HepG2 (cell line): Measurements from ENCODE around the gene DOCK2. TPM values are rescaled to one million over a fixed set of nuclear protein-coding genes. Genes with fewer than 3 reads are reported as not detected.

Source experiments
- ARID4A ChIP-seq: sonication (generic); formaldehyde crosslinking; IDR thresholded peaks from 2 replicates; pipeline ENCODE4 v1.5.0; 2020; ENCODE audit warnings: mild to moderate bottlenecking, missing genetic modification reagents, borderline replicate concordance
- HBP1 ChIP-seq: IDR thresholded peaks from 2 replicates; pipeline ENCODE4 v1.6.1; 2016; ENCODE audit warnings: low read depth, control low read depth
- HOXD1 ChIP-seq: sonication (generic); formaldehyde crosslinking; IDR thresholded peaks from 2 replicates; pipeline ENCODE4 v1.5.0; 2020; ENCODE audit warnings: missing genetic modification reagents
- IKZF5 ChIP-seq: IDR thresholded peaks from 2 replicates; pipeline ENCODE4 v1.6.1; 2018; ENCODE audit warnings: missing genetic modification reagents, mild to moderate bottlenecking, missing compliant biosample characterization
- IRX3 ChIP-seq: sonication (generic); formaldehyde crosslinking; IDR thresholded peaks from 2 replicates; pipeline ENCODE4 v1.8.1; 2023; ENCODE audit warnings: mild to moderate bottlenecking, low read depth, missing genetic modification reagents, borderline replicate concordance
- PCBP1 ChIP-seq: fragments of 200-400 bp; formaldehyde crosslinking; IDR thresholded peaks from 2 replicates; pipeline ENCODE4 v1.6.1; 2017; ENCODE audit warnings: mild to moderate bottlenecking, low read depth, low read length, borderline replicate concordance
- ZNF512 ChIP-seq: sonication (generic); formaldehyde crosslinking; IDR thresholded peaks from 2 replicates; pipeline ENCODE4 v1.4.0; 2020; ENCODE audit warnings: mild to moderate bottlenecking, missing genetic modification reagents
- polyA plus RNA-seq, 8 experiments: library from polyadenylated mRNA; depleted of rRNA in 3 of 8; stranded (reverse) in 7 of 8; unstranded in 1 of 8; fragments of >200 nt; fragmentation: Illumina TruSeq in 4 of 8; extraction: Trizol in 4 of 8; gene quantifications; 2 replicates each; pipeline versions ENCODE4 v1.2.1 to v1.2.3, GENCODE V29; 2011 to 2016; ENCODE audit warnings: low read depth in 4 of 8, missing spikeins in 1 of 8, mixed read lengths in 1 of 8; ENCODE audit not compliant: insufficient read depth in 1 of 8
- total RNA-seq, 5 experiments: library from RNA; depleted of rRNA; stranded (reverse); fragments of >200 nt; fragmentation: Illumina TruSeq; extraction: Trizol; gene quantifications; 2 replicates each; pipeline ENCODE4 v1.2.3, GENCODE V29; 2016; ENCODE audit warnings: low read depth in 1 of 5

DOCK2 gene
- total and polyA plus RNA-seq, 2 of the 13 experiments (the other 11 are each of a cell fraction or from before 2014, with no cell fraction given) = not detected

GRCh38 chr5:169650701-169651331 lies 13.7 kb downstream of the DOCK2 start (continued):
- TF ChIP-seq ARID4A (CRISPR knock-in tag) (no peak), HOXD1 (CRISPR knock-in tag) (no peak), IRX3 (CRISPR knock-in tag) (no peak), HBP1 (no peak), ZNF512 (CRISPR knock-in tag) (no peak), PCBP1 (no peak), IKZF5 (CRISPR knock-in tag) (no peak)
